NCI-H1105 (cell line): ENCODE measurements around the gene SRSF8.
A peak's percentile ranks its signal among the peaks of the same experiment; 100 is the strongest.

Experiments used
- DNase-seq: peaks from one replicate; lab custom pipeline; 2025; lab: John Stamatoyannopoulos, UW

SRSF8 gene

DNA sequence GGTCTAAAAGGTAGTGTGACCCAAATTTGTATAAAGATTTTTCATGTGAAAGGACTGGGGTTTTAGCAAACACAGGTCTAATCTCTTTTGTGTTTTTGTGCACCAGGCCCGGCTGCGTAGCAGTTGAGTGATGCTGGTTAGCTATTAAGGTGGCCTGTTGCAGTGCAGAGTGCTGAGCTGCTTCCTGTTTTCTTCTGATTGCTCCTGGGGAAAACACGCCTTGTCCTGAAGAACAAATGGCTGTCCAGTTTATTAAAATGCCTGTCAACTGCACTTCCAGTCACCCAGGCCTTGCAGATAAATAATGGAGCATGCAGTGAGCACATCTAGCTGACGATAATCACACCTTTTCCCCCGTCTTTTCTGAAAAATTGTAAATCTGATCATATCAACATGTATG lies 1.8 kb downstream of the SRSF8 start:
- peak; percentile 87 for DNase-seq

DNA sequence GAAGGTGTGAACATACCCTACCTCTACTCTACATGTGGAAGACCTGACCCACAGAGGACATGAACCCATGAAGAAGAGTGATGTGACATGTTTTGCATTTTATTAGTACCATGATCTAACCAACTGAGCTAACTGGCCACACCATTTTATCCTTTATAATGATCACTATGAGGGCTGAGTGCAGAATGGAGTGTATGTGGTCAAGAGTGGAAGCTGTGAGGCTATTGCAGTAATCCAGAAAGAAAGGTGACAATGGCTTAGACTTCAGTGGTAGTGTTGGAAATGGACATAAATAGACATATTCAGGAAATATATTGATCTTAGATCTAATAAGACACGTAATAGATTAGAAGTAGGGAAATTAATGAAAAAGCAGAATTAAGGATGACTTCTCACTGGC lies 3.8 kb downstream of the SRSF8 start:
- DNase-seq = no peak

DNA sequence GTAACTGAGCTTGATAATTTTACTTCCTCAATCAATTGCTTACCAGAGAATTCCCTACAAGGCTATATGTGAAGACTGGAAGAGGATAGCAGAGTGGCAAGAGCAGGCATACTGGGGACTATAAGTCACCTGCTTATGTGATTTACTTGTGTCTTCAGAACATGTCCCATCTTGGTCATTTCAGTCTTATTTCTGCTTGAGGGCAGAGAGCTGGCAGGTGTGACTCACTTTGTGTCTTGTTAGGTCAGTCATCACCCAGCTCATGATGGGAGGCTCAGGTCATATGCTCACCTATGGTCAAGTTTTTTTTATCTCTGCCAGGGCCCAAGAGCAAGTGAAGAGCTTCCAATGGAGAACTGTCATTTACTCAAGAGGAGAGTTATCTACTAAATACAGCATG lies 6.2 kb downstream of the SRSF8 start:
- DNase-seq = no peak

DNA sequence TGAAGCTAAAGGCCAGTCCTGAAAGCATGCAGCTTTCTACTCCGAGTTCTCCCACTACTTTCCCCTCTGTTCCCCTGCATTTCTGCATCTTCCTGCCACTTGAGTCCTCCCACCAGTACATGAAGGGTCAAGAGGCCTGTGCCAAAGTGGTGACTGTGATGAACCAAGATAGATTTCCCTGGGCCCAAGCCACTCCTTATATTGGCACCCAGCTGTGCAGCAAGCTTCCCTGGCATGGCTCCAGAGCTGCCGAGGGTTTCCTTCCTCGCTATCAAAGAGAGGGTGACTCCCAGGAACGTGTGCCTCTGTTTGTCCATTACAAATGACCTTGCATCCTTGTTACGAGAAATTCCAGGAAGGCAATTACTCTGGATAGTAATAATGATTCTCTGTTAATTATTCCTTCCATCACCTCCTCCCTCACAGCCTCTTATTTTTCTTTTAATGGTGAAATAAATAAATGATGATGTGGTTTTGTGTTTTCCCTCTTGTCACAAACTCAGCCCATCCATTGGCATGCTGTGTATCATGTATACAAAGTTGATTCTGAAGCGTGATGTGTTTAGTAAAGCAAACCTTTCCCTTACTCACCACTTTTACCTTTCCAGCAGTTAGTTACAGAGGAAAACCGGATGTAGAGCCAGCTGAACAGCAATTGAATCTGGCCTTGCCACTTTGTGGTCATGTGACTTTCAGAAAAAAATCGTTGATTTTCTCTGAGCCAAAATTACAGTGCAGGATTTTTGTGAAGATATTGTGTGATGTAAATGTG lies 8.3 kb downstream of the SRSF8 start:
- peak; percentile 57 for DNase-seq

DNA sequence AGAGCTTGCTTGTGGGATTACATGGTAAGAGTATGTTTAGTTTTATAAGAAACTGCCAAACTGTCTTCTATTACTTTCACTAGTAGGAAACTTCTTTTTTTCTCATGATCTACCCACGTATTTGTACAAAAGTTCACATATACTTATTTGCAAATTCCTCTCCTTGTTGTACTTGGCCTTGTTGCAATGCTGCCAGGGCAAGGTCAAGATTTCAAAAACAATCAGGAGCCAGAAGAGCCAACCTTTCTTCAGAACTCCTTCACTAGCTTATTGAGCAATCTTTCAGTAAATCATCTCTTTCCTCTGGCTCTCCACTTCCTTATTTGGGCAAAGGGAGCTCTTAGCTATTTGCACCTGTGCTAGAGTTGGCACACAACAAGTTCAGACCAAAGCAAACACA lies 9.7 kb downstream of the SRSF8 start:
- no peak for DNase-seq

DNA sequence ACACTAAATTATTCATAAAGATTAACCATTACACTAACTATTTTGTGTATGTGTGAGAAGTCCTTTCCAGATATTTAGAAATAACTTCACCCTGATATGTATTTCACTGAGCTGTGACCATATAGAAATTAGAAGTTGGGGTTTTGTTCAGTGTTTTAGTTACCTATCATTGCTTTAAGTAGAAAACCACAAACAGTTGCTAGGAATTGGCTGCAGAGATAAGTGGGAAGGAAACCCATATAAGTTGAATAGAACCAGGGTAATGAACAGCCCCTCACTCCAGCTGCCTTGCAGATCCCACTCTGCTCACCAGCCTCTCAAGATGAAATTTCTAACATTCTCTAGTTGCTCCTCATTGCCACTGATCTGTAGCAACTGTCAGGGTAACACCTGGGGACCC lies 10.3 kb downstream of the SRSF8 start:
- DNase-seq = no peak

DNA sequence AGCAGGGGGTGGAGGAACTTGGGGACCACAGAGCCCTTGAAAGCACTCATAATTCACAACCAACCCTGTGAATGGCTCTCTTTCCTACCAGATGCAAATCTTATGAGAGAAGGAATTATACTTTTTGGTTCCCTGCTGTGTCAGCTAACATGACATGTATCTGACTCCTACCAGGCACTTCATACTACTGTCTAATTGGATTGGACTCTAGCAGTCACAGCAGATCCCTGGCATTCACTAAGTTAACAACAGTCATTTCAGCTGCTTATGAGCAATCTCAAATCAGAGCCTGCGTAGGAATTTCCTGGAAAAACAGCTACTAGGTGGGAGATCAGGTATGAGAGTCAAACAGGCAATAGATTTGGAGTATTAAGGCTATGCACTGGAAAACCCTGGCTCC lies 11.8 kb downstream of the SRSF8 start:
- DNase-seq = no peak

DNA sequence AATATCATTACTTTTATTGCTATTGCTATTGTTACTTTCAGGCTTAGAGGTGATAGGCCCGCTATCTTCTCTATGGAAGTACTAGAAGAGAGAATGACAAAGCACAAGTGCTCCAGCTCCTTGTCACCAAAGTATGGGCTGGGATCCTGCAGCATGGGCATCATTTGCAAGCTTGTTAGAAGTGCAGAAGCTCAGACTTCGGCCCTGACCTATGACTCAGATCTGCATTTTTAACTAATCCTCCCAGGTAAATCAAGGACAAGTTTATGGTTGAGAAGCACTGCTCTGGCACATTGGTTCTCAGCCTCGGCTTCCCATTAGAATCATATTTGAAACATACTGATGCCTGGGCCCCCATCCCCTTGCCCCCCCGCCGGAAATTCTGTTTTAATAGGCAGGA lies 14.3 kb downstream of the SRSF8 start:
- DNase-seq = no peak

DNA sequence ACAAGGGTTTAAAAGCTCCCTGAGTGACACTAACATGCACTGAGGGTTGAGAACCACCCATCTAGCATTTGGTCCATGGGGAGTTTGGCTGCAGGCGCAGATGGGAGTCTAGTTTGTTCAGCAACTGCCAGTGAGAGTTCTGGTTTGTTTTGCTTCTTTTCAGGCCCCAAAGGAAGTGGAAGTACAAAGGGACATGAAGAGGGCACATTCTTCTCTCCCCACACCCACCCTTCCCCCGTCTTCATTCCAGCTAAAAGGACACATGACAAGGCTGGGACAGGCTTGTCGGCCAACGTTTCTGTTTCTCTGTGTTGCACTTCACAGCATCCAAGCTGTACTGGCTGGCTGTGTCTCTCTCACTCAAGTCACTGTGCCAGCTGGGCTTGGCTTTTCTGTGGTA lies 14.7 kb downstream of the SRSF8 start:
- DNase-seq = no peak

DNA sequence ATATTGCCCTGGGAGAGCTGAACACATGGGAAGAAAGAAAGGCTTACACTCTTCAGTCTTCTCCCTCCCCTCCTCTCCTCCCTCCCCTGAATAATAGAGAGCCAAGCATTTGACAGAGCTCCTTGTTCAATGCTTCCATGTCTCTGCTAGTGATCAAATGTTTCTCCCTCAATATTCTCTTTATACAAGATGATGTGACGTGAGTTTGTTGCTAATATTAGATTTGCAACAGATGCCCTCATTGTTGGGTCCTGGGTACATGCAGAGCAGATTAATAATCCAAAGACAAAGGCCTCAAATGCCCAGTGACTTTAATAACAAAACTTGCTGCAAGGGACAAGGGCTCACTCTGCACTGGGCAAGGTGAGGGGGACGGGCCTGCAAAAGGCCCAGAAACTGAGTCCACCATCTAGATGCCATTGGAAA lies 15.9 kb downstream of the SRSF8 start:
- DNase-seq = no peak

DNA sequence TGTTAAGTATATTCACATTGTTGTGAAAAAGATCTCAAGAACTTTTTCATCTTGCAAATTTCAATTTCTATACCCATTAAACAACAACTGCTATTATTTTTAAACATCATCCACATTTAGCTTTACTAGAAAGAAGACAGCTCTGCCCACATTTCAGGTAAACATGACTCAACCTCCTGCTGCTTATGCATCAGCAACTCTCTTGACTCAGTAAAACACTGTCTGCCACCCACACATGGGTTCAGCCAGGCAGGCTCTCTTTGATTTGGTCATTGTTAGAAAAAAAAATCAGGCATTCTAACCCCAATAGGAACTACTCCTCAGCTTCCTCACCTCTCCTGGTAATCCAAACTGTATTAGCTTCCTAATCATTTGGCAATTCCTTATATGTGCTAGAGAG lies 17.8 kb downstream of the SRSF8 start:
- no peak for DNase-seq

DNA sequence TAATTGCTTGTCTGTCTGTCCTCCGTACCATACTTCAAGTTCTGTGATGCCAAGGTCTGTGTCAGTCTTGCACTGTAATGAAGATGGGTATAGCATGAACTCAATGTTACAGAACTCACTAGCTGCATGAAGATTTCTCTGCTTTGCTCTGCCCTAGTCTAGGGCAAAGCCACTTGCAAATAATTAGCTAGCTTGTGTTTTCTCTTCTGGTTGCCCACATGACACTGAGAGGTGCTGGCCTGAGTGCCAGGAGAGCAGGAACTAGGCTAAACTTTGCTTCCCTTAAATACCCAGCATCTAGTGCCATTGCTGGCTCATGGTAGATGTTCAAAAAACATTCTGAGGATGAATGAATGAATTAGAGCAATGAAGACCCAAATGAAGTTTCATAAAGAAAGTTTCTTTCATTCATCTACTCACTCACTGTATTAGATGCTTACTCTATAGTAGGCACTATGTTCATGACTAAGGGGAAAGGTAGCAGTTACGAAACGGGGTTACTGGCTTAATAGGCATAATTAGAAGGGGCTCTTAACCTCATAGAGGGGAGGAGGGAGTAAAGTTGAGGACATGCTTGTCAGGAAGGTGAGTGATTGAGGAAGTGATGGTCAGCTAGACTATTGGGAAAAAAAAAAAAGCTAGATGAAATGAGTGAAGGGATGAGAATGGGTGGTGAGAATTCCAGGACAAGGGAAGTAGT lies 18.5 kb downstream of the SRSF8 start:
- no peak for DNase-seq

DNA sequence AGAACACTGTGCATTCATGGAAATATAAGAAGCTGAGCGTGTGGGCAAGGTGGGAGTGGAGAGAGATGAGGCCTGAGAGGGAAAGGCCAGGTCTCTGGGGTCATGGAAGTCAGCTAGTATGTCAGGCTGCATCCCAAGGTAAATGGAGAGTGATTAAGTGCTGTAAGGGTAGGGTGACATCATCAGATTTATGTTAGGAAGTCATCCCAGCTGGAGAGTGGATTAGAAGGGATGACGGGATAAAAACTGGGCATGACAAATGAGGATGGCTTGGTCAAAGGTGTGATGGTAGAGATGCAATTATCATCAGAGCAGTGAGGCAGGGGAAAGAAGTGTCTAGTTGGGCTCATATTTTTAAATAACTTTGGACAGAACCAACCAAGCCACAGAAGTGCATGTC lies 19.4 kb downstream of the SRSF8 start:
- no peak for DNase-seq

DNA sequence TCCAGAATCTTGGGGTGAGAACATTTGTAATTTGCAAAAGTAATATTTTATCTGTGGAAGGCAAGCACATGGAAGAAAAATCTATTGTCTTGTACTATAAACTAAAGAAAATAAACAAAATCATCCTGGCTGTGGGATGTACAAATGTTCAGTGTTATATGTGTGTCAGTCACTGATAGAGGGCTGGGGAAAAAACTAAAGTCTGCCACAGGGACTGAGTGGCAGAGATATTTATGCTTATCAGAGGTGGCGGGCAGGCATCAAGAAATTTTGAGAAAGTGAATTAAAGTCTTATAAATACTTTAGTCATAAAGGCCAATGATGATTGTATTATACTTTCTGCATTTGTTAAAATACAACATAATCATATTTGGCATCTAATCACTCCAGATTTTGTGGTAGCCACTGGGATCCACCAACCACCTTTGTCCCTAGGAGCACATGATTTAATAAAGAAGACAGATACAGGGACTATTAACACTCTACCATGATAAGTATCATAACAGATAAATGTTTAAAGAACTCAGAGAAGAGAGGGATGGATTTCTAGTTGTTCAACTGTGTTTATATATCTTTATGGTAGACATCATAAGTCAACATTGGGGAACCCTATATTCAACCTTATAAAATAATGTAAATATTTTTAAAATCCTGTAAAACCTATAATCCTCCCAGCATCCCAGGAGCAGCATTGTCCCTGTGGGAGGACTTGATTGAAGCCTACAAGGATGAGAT lies 20.3 kb downstream of the SRSF8 start:
- no peak for DNase-seq

DNA sequence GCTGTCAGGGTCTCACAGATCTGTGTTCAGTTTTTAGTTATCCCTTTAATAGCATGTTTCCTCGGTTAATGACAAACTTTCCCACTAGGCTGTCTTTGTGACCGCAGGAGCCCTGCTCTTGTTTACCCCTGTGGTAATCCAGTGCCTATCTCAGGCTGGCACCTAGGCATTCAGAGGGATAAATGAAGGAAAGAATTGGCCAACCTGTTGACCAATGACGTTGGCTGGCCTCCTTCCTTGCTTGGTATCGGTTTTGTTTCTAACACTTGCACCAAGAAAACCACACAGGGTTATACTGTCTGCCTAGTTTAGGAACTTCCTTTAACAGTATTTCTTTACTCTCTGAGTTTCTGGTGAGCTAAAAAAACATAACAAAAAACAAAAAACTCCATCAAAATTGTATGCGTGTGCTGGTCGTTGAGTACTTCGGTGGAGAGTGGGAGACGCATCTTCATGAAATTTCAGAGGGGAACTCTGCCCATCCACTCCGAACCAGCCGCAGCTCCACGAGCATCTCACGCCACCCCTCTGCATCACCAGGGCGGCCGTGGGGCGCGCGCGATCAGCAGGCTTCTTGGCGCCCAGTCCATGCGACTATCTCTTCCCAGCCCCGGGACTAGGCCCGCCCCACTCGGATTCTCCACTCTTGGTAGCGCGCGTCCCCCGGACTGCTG lies 22.4 kb downstream of the SRSF8 start:
- no peak for DNase-seq

DNA sequence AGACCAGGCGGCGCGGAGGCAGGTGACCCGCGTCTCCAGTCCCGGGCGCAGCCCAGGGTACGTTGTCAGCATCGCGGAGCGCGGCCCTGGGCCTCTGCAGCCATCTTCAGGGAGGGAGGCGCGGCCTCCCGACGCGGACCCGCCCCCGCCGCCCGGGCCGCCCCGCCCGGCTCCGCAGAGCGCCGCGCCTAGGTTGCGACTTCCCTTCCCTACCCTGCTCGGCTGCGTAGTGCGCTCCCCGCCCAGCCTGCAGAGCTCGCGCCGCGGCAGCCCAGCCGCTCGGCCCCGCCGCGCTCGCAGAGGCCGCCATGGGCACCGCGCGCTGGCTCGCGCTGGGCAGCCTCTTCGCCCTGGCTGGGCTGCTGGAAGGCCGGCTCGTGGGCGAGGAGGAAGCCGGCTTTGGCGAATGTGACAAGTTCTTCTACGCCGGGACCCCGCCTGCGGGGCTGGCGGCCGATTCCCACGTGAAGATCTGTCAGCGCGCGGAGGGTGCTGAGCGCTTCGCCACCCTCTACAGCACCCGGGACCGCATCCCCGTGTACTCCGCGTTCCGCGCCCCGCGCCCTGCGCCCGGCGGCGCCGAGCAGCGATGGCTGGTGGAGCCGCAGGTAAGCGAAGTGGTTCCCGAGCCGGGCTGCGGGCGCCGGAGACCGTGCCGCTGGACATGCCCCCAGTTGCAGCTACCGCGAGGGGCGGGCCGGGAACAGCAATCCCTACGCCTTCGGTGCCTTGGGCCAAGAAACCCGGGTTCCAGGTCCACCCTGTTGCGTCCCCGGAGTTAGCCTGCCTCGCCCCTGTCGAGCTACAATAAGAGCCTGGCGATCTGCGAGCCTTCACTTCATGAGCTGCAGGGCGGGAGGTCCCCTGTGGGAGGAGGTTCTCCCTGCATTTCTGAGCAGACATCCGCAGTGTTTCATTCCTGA lies 23.2 kb downstream of the SRSF8 start, which contains the start of gene ENDOD1:
ENDOD1 (plus strand) TSS at position 227 of the 923 bp plus-strand sequence; CDS start at position 309, 82 bp downstream.
- peak; percentile 48 for DNase-seq

DNA sequence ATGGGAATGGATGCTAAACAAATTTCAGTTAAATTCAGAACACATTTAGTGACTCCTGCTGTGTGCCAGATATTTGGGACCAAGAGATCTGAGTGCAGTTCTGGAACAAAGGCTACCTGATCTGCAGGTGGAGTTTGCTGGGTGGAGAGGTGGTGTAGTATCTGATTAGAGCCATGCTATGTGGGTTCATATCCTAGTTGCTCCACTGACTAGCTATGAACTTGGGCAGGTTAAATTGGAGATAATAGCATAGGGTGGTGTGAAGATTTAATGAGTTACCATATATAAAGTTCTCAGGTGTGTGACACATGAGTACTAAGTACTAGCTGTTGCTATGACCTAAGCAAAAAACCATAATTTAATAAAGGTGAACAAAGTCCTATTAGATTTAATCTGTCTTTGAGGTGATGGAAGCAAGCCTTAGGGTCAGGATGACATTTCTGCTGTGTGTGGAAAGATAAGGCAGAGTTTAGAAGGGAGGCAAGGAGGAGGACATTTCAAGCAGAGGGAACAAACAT lies 25.0 kb downstream of the SRSF8 start:
- DNase-seq = no peak

DNA sequence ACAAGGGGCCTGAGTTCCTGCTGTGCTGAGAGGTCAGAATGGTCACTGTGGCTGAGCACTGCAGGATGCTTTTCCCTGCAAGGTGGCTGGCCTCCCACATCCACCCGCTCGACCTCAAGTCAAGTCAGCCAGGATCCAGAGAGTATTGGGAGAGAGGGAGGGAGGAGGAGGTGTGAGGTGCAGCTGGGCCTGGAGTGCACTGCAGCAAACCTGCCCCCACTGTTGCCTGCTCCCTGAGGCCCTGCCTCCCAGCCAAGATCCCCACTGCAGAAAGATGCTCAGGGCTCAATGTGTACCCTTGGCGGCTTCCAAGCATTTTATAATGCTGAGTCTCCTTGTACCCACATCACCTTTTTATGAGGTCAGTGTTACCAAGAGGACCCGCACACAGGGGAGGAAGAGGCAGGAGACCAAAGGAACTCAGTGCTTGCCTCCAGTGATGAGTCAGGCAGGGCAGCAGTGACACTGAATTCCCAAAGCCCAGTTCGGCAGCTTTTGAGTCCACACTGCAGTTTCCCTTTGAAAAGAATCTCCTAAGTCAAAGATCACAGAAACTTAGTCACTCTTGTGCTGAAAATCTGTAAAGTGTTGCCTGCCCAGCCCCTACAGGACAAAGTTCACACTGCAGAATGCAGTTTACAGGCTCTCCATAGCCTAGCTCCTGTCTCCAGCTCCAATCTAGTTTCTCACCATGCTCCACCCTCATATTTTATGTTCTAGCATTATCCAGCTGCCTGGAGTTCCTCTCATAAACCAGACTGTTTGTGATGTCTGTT lies 26.0 kb downstream of the SRSF8 start:
- DNase-seq = no peak

DNA sequence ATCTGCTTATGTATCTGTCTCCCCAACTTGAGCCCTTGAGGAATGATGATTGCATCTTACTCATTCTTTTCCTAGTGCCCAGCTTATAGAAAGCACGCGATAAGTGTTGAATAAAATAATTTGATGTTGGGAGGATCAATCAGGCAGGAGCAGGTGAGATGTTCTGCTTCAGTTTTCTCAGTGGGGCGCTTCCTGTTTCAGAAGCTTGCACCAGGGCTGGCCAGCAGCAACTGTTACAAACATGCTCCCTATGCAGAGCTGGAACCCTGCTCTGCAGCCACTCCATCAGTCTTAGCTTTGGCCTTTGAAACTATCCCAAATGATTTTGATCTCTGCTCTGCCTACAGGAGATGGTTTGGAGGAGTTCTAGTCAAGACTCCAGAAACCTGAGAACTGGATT lies 26.8 kb downstream of the SRSF8 start:
- no peak for DNase-seq
